Ishikawa (cell line): Measurements from ENCODE around the gene EDC3.

Experiments
- CEBPB ChIP-seq: IDR thresholded peaks from 2 replicates; pipeline ENCODE4 v1.6.1; 2012
- CREB1 ChIP-seq: IDR thresholded peaks from 2 replicates; pipeline ENCODE4 v1.6.1; 2012; ENCODE audit warnings: low read depth
- EGR1 ChIP-seq: IDR thresholded peaks from 2 replicates; pipeline ENCODE4 v1.6.1; 2012
- EP300 ChIP-seq: IDR thresholded peaks from 2 replicates; pipeline ENCODE4 v1.6.1; 2012; ENCODE audit warnings: borderline replicate concordance
- FOXM1 ChIP-seq: IDR thresholded peaks from 2 replicates; pipeline ENCODE4 v1.6.1; 2012; ENCODE audit warnings: low read depth, borderline replicate concordance
- NFIC ChIP-seq: IDR thresholded peaks from 2 replicates; pipeline ENCODE4 v1.6.1; 2012
- RAD21 ChIP-seq: IDR thresholded peaks from 2 replicates; pipeline ENCODE4 v1.6.1; 2012; ENCODE audit warnings: low read depth
- TAF1 ChIP-seq: IDR thresholded peaks from 2 replicates; pipeline ENCODE4 v1.6.1; 2012; ENCODE audit warnings: low read depth, mild to moderate bottlenecking
- TCF12 ChIP-seq: IDR thresholded peaks from 2 replicates; pipeline ENCODE4 v1.6.1; 2012; ENCODE audit warnings: low read depth
- TEAD4 ChIP-seq: IDR thresholded peaks from 2 replicates; pipeline ENCODE4 v1.6.1; 2012
- YY1 ChIP-seq: IDR thresholded peaks from 2 replicates; pipeline ENCODE4 v1.6.1; 2012; ENCODE audit warnings: low read depth
- ZBTB7A ChIP-seq: IDR thresholded peaks from 2 replicates; pipeline ENCODE4 v1.6.1; 2012; ENCODE audit warnings: low read depth
- TF ChIP-seq, protein P1 (sequence below): IDR thresholded peaks from 2 replicates; pipeline ENCODE4 v1.6.1; 2012
- TF ChIP-seq, protein P2 (sequence below): IDR thresholded peaks from 2 replicates; pipeline ENCODE4 v1.6.1; 2012
- TF ChIP-seq, protein P3 (sequence below): IDR thresholded peaks from 2 replicates; pipeline ENCODE4 v1.6.1; 2012; ENCODE audit warnings: low read depth, mild to moderate bottlenecking

Gene EDC3

DNA sequence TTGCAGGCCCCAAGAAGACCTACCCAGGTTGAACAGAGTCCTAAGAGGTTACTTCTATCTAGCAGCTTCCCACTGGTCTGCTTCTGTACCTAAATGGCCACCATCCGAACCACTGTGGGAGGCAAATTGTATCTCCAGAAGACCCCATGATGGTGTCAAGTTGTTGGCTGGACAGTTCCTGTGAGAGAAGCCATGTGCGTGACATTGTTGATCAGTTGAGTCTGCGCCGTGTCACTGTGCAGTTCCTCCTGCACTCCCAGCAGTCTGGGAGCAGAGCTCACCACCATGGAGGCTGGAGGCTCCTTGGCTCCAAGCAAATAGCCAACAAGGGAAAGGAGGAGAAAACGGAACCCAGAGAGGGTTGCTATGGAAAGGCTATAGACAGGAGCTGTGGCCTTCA, 37.0 kb upstream of the EDC3 start:
- no peak for TF ChIP-seq CREB1
- TF ChIP-seq EGR1 = no peak
- TF ChIP-seq, protein P1, sequence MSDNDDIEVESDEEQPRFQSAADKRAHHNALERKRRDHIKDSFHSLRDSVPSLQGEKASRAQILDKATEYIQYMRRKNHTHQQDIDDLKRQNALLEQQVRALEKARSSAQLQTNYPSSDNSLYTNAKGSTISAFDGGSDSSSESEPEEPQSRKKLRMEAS = no peak
- no peak for TF ChIP-seq TCF12

- TF ChIP-seq, protein P2, sequence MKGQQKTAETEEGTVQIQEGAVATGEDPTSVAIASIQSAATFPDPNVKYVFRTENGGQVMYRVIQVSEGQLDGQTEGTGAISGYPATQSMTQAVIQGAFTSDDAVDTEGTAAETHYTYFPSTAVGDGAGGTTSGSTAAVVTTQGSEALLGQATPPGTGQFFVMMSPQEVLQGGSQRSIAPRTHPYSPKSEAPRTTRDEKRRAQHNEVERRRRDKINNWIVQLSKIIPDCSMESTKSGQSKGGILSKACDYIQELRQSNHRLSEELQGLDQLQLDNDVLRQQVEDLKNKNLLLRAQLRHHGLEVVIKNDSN = no peak
- TF ChIP-seq EGR1 = no peak
- no peak for TF ChIP-seq ZBTB7A
- no peak for TF ChIP-seq CREB1
Measured at GRCh38 chr15:74730619-74731316, 34.9 kb upstream of the EDC3 start.

DNA sequence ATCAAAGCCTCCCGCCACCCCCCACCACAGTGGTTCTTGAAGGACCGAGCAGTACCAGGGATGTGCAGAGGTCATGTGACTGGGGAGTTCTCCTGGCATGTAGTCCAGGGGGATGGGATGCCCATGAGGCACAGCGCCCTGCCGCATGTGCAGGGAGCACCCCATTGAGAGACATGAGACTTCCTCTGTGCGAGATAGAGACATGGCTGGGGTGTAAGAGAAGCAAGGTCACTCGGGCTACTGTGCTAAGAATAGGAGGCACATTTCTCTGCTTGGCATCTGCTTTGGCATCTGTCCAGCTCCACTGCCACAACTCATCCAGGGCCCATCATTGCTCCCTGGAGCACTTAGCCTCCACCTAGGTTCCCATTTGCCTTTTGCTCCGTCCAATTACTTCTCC, 31.9 kb upstream of the EDC3 start:
- TF ChIP-seq, protein P3, sequence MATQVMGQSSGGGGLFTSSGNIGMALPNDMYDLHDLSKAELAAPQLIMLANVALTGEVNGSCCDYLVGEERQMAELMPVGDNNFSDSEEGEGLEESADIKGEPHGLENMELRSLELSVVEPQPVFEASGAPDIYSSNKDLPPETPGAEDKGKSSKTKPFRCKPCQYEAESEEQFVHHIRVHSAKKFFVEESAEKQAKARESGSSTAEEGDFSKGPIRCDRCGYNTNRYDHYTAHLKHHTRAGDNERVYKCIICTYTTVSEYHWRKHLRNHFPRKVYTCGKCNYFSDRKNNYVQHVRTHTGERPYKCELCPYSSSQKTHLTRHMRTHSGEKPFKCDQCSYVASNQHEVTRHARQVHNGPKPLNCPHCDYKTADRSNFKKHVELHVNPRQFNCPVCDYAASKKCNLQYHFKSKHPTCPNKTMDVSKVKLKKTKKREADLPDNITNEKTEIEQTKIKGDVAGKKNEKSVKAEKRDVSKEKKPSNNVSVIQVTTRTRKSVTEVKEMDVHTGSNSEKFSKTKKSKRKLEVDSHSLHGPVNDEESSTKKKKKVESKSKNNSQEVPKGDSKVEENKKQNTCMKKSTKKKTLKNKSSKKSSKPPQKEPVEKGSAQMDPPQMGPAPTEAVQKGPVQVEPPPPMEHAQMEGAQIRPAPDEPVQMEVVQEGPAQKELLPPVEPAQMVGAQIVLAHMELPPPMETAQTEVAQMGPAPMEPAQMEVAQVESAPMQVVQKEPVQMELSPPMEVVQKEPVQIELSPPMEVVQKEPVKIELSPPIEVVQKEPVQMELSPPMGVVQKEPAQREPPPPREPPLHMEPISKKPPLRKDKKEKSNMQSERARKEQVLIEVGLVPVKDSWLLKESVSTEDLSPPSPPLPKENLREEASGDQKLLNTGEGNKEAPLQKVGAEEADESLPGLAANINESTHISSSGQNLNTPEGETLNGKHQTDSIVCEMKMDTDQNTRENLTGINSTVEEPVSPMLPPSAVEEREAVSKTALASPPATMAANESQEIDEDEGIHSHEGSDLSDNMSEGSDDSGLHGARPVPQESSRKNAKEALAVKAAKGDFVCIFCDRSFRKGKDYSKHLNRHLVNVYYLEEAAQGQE = no peak
- no peak for TF ChIP-seq TCF12
- no peak for TF ChIP-seq CREB1
- TF ChIP-seq FOXM1 = no peak
- TF ChIP-seq RAD21 = no peak
- no peak for TF ChIP-seq TAF1
- TF ChIP-seq, protein P2 = peak; percentile 59
- no peak for TF ChIP-seq CEBPB
- TF ChIP-seq TEAD4 = no peak
- TF ChIP-seq, protein P1 = no peak
- TF ChIP-seq NFIC = peak; percentile 53; the same call in 1 of the 2 replicates
- TF ChIP-seq YY1 = no peak

- TF ChIP-seq NFIC = no peak
- no peak for TF ChIP-seq FOXM1
- TF ChIP-seq, protein P3 = no peak
- no peak for TF ChIP-seq RAD21
- TF ChIP-seq TCF12 = no peak
- TF ChIP-seq TAF1 = no peak
- TF ChIP-seq CEBPB = no peak
- TF ChIP-seq TEAD4 = no peak
- no peak for TF ChIP-seq ZBTB7A
- TF ChIP-seq EP300 = no peak
Measured at GRCh38 chr15:74726774-74727164, 30.9 kb upstream of the EDC3 start.

DNA sequence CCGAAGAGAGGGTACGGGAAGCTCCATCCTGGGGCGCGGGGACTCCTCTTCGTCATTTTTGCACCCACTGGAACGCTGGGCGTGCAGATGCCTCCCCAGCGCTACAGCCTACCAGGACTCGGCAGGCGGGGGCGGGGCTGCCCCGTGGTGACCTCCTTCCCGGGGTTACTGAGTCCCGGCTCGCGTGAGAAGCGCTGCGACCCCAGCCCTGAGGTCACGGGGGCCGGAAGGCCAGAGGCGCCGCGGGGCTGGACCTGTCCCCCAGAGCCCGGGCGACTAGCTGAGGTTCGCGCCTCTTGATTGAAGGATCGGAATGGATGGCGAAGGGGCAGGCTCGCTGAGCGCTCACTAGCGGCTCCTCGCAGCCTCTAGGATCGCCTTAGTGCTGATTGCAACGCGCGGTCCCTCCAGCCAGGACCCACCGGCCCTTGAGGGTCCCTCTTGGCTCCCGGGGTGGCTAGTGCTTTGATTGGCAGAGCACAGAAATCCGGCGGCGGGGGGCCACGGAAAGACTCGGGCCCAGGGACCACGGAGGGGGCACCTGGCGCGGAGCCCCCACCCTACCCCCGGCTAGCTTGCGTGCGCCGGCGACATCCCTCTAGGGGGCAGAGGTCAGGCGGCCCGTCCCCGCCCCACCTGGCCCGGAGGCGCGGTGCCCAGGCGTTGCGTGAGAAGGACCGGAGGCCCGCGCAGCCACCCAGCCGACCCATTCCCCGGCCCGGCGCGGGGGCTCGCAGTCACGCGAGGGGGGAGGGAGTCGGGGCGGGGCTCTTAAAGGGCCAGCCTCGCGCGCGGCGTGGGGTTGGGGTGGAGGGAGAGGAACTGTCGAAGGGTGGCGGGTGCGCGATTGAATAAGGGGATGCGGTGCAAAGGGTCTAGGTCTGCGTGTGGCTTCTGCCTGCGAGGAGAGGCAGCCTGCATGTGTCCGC, 30.3 kb upstream of the EDC3 start:
- TF ChIP-seq, protein P2 = 0 out of 2 replicates have a peak, but pooled peaks have one; percentile 11
- TF ChIP-seq TCF12 = peak; percentile 69; the same call in 1 of the 2 replicates
- TF ChIP-seq YY1 = no peak
- TF ChIP-seq, protein P3 = no peak
- peak; percentile 15; the same call in 1 of the 2 replicates for TF ChIP-seq NFIC
- TF ChIP-seq RAD21 = no peak
- peak; percentile 96 for TF ChIP-seq ZBTB7A
- TF ChIP-seq CREB1 = no peak
- TF ChIP-seq, protein P1 = peak; percentile 72
- TF ChIP-seq EP300 = peak; percentile 70; the same call in 1 of the 2 replicates
- no peak for TF ChIP-seq CEBPB
- peak; percentile 17; the same call in 1 of the 2 replicates for TF ChIP-seq EGR1
- no peak for TF ChIP-seq TAF1
- no peak for TF ChIP-seq FOXM1
- TF ChIP-seq TEAD4 = 0 out of 2 replicates have a peak, but pooled peaks have one; percentile 34
